Measurements from ENCODE around the gene PANK4.
A peak's percentile ranks its signal among the peaks of the same experiment; 100 is the strongest.

PANK4 gene

GRCh38 chr1:2498648-2499047 is 27.7 kb downstream of the PANK4 start:
- Mint-ChIP-seq H3K9me3 (no peaks in the 10 kb centered on the region), H3K27ac (no peak overlapping the region), H3K36me3 (ENCODE audit: low read depth) (no peaks in the 10 kb centered on the region), H3K27me3 (no peaks in the 10 kb centered on the region), H3K4me1 (peaks cover 33% of the 10 kb centered on the region), H3K4me3 (no peak overlapping the region)
- no peak for ATAC-seq
- no peak for DNase-seq

- H3K27ac Mint-ChIP-seq = no peak overlapping the region
- H3K4me3 Mint-ChIP-seq = no peak overlapping the region
- peaks cover 40% of the 10 kb centered on the region for H3K4me1 Mint-ChIP-seq
- H3K36me3 Mint-ChIP-seq (ENCODE audit: low read depth) = no peaks in the 10 kb centered on the region
- no peak for ATAC-seq
- H3K27me3 Mint-ChIP-seq = no peaks in the 10 kb centered on the region
- DNase-seq = no peak
- no peaks in the 10 kb centered on the region for H3K9me3 Mint-ChIP-seq
Measured at GRCh38 chr1:2497891-2498290, 28.5 kb downstream of the PANK4 start.

GRCh38 chr1:2496746-2497145 is 29.6 kb downstream of the PANK4 start:
- ATAC-seq (no peak), DNase-seq (no peak)
- H3K4me3 Mint-ChIP-seq = no peak overlapping the region
- H3K27ac Mint-ChIP-seq = no peak overlapping the region
- H3K9me3 Mint-ChIP-seq = no peaks in the 10 kb centered on the region
- H3K36me3 Mint-ChIP-seq (ENCODE audit: low read depth) = no peaks in the 10 kb centered on the region
- H3K27me3 Mint-ChIP-seq = no peaks in the 10 kb centered on the region
- peaks cover 40% of the 10 kb centered on the region for H3K4me1 Mint-ChIP-seq

- Mint-ChIP-seq H3K27me3 (no peaks in the 10 kb centered on the region), H3K4me3 (no peak overlapping the region), H3K4me1 (peaks cover 40% of the 10 kb centered on the region), H3K36me3 (ENCODE audit: low read depth) (no peaks in the 10 kb centered on the region), H3K27ac (no peak overlapping the region), H3K9me3 (no peaks in the 10 kb centered on the region)
- DNase-seq (no peak), ATAC-seq (no peak)
Measured at GRCh38 chr1:2496087-2496622, 30.2 kb downstream of the PANK4 start.

GRCh38 chr1:2495546-2495945 is 30.9 kb downstream of the PANK4 start:
- no peak for ATAC-seq
- H3K36me3 Mint-ChIP-seq (ENCODE audit: low read depth) = no peaks in the 10 kb centered on the region
- no peak overlapping the region for H3K27ac Mint-ChIP-seq
- no peak for DNase-seq
- peaks cover 40% of the 10 kb centered on the region for H3K4me1 Mint-ChIP-seq
- H3K27me3 Mint-ChIP-seq = no peaks in the 10 kb centered on the region
- no peaks in the 10 kb centered on the region for H3K9me3 Mint-ChIP-seq
- no peak overlapping the region for H3K4me3 Mint-ChIP-seq

- Mint-ChIP-seq H3K36me3 (ENCODE audit: low read depth) (no peaks in the 10 kb centered on the region), H3K27me3 (no peaks in the 10 kb centered on the region), H3K4me1 (peaks cover 35% of the 10 kb centered on the region), H3K9me3 (no peaks in the 10 kb centered on the region), H3K27ac (no peak overlapping the region), H3K4me3 (no peak overlapping the region)
- DNase-seq (no peak), ATAC-seq (no peak)
Measured at GRCh38 chr1:2495026-2495425, 31.4 kb downstream of the PANK4 start.

GRCh38 chr1:2494323-2494693 is 32.1 kb downstream of the PANK4 start:
- no peaks in the 10 kb centered on the region for H3K36me3 Mint-ChIP-seq (ENCODE audit: low read depth)
- peak; percentile 12 for ATAC-seq
- no peaks in the 10 kb centered on the region for H3K9me3 Mint-ChIP-seq
- no peak overlapping the region for H3K4me3 Mint-ChIP-seq
- no peak for DNase-seq
- peaks cover 31% of the 10 kb centered on the region for H3K4me1 Mint-ChIP-seq
- no peak overlapping the region for H3K27ac Mint-ChIP-seq
- no peaks in the 10 kb centered on the region for H3K27me3 Mint-ChIP-seq

- Mint-ChIP-seq H3K27ac (no peak overlapping the region), H3K9me3 (no peaks in the 10 kb centered on the region), H3K27me3 (no peaks in the 10 kb centered on the region), H3K4me1 (peaks cover 28% of the 10 kb centered on the region), H3K36me3 (ENCODE audit: low read depth) (no peaks in the 10 kb centered on the region), H3K4me3 (no peak overlapping the region)
- ATAC-seq (no peak), DNase-seq (no peak)
Measured at GRCh38 chr1:2493691-2494322, 32.6 kb downstream of the PANK4 start.

- Mint-ChIP-seq H3K9me3 (no peaks in the 10 kb centered on the region), H3K27me3 (no peaks in the 10 kb centered on the region), H3K27ac (no peak overlapping the region), H3K4me1 (peaks cover 28% of the 10 kb centered on the region), H3K4me3 (no peak overlapping the region), H3K36me3 (ENCODE audit: low read depth) (no peaks in the 10 kb centered on the region)
- no peak for DNase-seq
- ATAC-seq = no peak
Measured at GRCh38 chr1:2493218-2493617, 33.2 kb downstream of the PANK4 start.

- H3K27ac Mint-ChIP-seq = no peak overlapping the region
- DNase-seq (no peak), ATAC-seq (no peak)
- no peaks in the 10 kb centered on the region for H3K9me3 Mint-ChIP-seq
- H3K4me1 Mint-ChIP-seq = peaks cover 24% of the 10 kb centered on the region
- H3K36me3 Mint-ChIP-seq (ENCODE audit: low read depth) = peaks cover 2% of the 10 kb centered on the region
- H3K4me3 Mint-ChIP-seq = no peak overlapping the region
- H3K27me3 Mint-ChIP-seq = no peaks in the 10 kb centered on the region
Measured at GRCh38 chr1:2492091-2492490, 34.3 kb downstream of the PANK4 start.

- Mint-ChIP-seq H3K4me1 (peaks cover 15% of the 10 kb centered on the region), H3K9me3 (no peaks in the 10 kb centered on the region), H3K27ac (no peak overlapping the region), H3K36me3 (ENCODE audit: low read depth) (peaks cover 2% of the 10 kb centered on the region), H3K4me3 (no peak overlapping the region), H3K27me3 (no peaks in the 10 kb centered on the region)
- ATAC-seq (no peak), DNase-seq (no peak)
Measured at GRCh38 chr1:2489615-2490014, 36.8 kb downstream of the PANK4 start.

- DNase-seq = no peak
- no peak overlapping the region for H3K27ac Mint-ChIP-seq
- H3K9me3 Mint-ChIP-seq = no peaks in the 10 kb centered on the region
- no peaks in the 10 kb centered on the region for H3K27me3 Mint-ChIP-seq
- peaks cover 7% of the 10 kb centered on the region for H3K4me1 Mint-ChIP-seq
- no peak overlapping the region for H3K4me3 Mint-ChIP-seq
- no peak for ATAC-seq
- H3K36me3 Mint-ChIP-seq (ENCODE audit: low read depth) = peaks cover 2% of the 10 kb centered on the region
Measured at GRCh38 chr1:2488688-2489087, 37.7 kb downstream of the PANK4 start.

- H3K36me3 Mint-ChIP-seq (ENCODE audit: low read depth) = peaks cover 2% of the 10 kb centered on the region
Measured at GRCh38 chr1:2486558-2486957, 39.8 kb downstream of the PANK4 start.

GRCh38 chr1:2486041-2486440 is 40.4 kb downstream of the PANK4 start:
- H3K27me3 Mint-ChIP-seq = no peaks in the 10 kb centered on the region
- H3K9me3 Mint-ChIP-seq = no peaks in the 10 kb centered on the region
- DNase-seq = no peak

More at GRCh38 chr1:2486558-2486957, 39.8 kb downstream of the PANK4 start:
- H3K4me3 Mint-ChIP-seq = no peak overlapping the region
- ATAC-seq (no peak), DNase-seq (no peak)
- H3K27me3 Mint-ChIP-seq = no peaks in the 10 kb centered on the region
- no peak overlapping the region for H3K27ac Mint-ChIP-seq
- H3K4me1 Mint-ChIP-seq = no peaks in the 10 kb centered on the region
- H3K9me3 Mint-ChIP-seq = no peaks in the 10 kb centered on the region

GRCh38 chr1:2483970-2484369 is 42.4 kb downstream of the PANK4 start:
- Mint-ChIP-seq H3K4me1 (peaks cover 2% of the 10 kb centered on the region), H3K27me3 (no peaks in the 10 kb centered on the region), H3K27ac (no peak overlapping the region), H3K4me3 (no peak overlapping the region), H3K9me3 (no peaks in the 10 kb centered on the region), H3K36me3 (ENCODE audit: low read depth) (peaks cover 2% of the 10 kb centered on the region)
- DNase-seq (no peak), ATAC-seq (no peak)

More at GRCh38 chr1:2486041-2486440, 40.4 kb downstream of the PANK4 start:
- no peak for ATAC-seq
- Mint-ChIP-seq H3K4me1 (peaks cover 2% of the 10 kb centered on the region), H3K36me3 (ENCODE audit: low read depth) (peaks cover 2% of the 10 kb centered on the region), H3K4me3 (no peak overlapping the region), H3K27ac (no peak overlapping the region)

GRCh38 chr1:2483026-2483425 is 43.4 kb downstream of the PANK4 start:
- H3K9me3 Mint-ChIP-seq = no peaks in the 10 kb centered on the region
- ATAC-seq = no peak
- H3K27ac Mint-ChIP-seq = no peak overlapping the region
- H3K27me3 Mint-ChIP-seq = no peaks in the 10 kb centered on the region
- peaks cover 2% of the 10 kb centered on the region for H3K36me3 Mint-ChIP-seq (ENCODE audit: low read depth)
- peaks cover 2% of the 10 kb centered on the region for H3K4me1 Mint-ChIP-seq
- no peak overlapping the region for H3K4me3 Mint-ChIP-seq
- DNase-seq = no peak

Measured in activated naive CD8-positive, alpha-beta T cell treated with anti-CD3 and anti-CD28 coated beads, Interleukin-2, amount 50 U/mL, for 24 hours (primary cell).